Ammon's horn (tissue), 1 donor: ENCODE results near the gene ABHD6.
A peak's percentile ranks its signal among the peaks of the same experiment; 100 is the strongest.
"Not testable (repeated sequence)": the region's sequence is repeated elsewhere in the genome, so short reads cannot be mapped to it uniquely, and the experiment has no call there.

Experiments used
- DNase-seq: peaks from one replicate; pipeline ENCODE4 v3.0.0-alpha.2; 2016; ENCODE audit warnings: low spot score

The ABHD6 gene

DNA sequence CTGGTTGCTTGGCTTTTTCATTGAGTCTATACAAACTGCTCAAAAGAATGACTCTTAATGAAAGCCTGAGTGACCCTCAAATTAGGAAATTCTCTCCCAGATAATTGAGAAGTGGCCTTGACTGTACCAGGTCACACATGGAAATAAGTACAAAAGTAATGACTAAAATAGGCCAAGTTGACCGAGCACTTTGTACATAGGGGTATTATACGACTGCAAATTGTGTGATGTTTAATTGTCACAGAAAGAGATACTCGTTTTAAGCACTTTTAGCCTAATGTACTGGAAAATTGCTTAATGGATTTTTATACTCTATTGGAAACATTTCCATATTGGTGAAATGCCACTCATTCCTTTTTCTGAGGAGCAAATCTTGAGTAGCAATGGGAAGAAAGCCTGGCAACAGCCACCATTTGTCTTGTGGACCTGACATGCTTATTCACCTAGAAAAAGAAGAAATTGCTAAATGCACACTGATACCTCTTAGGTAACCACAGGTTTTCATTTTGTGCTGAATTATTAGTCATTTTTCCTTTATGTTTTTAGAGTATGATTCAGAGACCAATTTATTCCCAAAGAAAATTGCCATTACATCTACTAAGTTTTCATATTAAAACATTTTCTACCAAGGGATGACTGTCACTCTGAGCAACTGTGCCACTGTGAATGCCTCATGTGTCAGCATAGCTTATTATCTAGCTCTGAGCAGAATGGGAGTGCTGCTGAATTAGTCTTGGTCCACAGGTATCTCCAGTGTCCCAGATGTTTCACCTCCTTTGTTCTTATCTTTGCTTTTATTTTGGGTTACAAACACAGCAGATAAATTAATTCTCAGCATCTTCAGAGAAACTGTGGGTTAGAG is 86.2 kb downstream of the ABHD6 start:
- DNase-seq: no peak

DNA sequence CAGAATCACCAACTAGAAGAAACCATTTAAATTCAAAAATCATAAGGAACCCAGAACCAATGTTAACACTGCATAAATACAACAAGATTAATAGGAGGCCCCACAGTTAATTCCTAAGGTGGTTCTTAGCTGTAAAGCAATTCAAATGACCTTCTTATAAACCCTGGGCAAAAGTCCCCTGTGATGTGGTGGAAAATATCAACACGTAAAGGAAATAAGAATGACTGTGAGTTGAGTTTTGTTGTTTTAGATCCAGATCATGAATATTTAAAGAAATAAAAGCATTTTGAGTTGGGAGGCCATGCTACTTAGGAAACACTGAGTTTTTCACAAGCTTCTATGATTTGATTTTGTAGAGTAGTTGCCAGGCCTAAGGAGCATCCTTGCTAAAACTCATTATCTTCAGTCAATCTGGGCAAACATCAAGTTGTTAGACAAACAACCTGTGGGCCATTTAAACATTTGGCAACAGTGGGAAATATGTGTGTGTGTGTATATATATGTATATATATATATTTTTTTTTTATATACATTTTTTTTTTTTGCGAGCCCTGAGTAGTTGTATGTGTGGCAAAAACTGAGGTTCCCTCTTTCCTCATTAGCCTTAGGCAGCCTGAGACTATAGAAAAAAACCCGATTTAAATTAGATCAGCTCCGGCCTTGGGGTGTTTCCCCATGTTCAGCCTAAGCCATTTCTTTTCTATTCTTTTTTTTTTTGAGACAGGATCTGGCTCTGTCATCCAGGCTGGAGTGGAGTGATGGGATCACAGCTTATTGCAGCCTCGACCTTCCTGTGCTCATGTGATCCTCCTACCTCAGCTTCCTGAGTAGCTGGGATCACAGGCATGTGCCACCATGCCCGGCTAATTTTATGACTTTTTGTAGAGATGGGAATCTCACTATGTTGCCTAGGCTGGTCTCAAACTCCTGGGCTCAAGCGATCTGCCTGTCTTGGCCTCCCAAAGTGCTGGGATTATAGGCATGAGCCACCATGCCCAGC is 87.1 kb downstream of the ABHD6 start:
- no peak for DNase-seq

DNA sequence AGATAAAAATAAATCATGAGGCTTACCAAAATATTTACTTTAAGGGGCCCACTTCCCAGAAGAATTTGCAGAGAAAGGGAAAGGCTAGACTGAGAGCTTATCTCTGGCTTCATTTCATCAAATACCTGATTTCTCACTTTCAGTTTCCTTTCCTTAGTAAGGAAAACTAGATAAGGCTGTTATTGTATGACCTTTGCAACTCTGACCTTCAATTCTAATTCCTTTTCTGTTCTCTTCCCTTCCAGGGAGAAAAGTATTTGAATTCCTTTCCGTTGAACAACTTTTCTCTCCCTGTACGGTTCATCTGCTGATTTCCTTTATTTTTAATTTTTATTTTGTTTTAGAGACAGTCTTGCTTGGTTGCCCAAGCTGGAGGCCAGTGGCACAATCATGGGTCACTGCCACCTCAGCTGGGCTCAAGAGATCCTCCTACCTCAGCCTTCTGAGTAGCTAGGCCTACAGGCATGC is 88.0 kb downstream of the ABHD6 start:
- no peak for DNase-seq

DNA sequence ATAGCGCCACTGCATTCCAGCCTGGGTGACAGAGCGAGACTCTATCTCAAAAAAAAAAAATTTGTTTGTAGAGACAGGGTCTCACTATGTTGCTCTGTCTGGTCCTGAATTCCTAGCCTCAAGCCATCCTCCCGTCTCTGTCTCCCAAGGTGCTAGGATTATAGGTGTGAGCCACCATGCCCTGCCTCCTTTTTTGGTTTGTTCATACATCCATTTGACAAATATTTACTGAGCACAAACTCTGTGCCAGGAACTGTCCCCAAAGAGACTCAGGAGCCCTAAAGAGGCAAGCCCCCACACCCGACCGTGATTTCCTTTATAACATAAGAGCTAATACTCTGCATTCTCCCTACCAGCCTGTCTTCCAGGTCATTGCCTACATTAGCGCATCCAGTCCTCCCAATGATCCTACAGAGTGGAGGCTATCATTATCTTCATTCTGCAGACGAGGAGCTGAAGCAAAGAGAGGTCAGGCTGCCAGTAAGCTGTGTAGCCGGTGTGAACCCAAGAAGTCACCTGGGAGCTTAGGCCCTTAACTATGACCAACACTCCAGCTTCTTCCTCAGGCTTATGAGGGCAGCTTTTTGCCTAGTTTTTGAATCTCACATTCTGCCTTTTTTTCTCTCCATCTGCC is 88.8 kb downstream of the ABHD6 start:
- DNase-seq: no peak

DNA sequence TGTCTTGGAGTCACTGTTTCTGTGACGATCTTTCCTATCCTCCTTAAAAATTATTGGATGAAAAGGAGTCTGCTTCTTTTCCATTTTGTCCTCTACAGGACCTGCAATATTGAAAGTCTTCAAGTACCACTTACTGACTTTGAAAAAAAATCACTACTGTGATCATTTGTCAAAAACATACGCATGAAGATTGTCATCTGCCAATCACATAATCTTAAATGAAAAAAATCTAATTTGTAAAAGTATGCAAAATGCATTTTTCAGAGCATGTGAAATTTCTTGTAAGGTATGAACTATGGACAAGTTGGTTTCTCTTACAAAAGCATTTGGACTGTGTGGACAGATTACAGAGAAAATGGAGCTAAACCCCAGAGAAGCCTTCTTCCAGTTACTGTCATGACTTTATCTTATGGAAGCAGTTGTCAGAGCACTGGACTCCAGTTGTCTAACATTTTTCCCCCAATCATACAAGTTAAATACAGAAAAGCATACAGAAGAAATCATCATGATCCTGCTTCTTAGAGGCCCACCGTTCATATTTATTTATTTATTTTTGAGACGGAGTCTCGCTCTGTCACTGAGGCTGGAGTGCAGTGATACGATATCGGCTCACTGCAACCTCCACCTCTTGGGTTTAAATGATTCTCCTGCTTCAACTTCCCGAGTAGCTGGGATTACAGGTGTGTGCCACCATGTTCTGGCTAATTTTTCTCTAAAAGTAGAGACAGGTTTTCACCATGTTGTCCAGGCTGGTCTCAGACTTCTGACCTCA is 91.7 kb downstream of the ABHD6 start:
- DNase-seq: no peak

DNA sequence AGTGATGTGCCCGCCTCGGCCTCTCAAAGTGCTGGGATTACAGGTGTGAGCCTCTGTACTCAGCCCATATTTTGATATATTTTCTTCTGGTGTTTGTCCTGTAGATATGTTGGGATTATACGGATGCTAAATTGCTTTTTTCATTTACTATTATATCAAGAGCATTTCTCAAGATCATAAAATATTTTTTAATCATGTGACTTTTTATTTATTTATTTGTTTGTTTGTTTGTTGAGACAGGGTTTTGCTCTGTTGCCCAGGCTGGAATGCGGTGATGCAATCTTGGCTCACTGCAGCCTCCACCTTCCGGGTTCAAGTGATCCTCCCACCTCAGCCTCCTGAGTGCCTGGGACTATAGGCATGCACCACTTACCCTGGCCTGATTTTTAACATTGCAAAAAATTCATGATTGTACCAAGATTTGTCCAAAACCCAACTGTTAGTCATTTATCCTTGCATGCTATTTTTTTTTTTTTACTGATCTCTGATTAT is 92.4 kb downstream of the ABHD6 start:
- DNase-seq: no peak

DNA sequence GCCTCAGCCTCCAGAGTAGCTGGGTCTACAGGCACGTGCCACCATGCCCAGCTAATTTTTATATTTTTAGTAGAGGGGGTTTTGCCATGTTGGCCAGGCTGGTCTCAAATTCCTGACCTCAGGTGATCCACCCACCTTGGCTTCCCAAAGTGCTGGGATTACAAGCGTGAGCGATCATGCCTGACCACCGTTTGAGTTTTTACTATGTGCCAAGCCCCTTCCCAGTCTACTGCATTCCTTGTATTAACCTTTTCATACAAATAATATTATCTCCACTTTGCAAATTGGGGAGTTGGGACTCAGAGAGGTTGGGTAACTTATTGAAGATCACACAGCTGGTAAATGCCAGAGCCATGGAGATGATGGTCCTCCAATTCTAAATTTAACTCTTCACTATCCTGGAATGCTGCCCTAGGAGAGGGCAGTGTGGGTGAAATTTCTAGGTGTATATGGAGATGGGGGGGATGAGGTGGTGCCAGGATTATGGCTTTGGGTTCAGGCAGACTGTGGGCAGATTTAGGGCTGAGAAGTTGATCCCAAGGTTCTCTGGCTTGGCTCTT is 94.1 kb downstream of the ABHD6 start:
- no peak for DNase-seq

DNA sequence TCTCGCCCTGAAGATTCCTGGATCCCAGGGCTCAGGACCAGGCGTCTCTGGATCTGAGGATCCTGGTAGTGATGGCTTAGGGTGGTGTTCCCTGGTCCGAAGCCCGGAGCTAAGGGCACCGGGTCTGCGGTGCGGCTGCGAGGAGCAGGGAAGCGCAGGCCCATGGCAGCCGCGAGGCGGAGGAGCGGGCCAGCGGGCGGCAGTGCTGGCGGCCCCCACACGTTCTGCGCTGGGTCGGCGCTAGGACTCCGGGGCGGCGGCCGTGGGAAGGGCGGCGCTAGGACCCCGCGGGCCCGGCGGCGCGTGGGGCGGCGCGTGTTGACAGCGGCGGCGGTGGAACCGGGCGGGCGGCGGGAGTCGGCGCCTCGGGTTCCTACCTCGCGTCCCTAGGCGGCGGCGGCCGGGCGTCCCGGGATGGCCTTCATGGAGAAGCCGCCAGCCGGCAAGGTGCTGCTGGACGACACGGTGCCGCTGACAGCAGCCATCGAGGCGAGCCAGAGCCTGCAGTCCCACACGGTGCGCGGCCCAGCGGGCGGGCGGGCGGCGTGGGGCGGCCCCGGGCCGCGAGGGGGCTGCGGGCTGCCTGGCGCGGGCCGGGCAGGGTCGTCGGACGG is 95.1 kb downstream of the ABHD6 start, which contains the start of gene PXK:
TSS of gene PXK (plus strand) at position 318 of the 614 bp plus-strand sequence. CDS start at position 415, 97 bp downstream.
- DNase-seq: peak; percentile 88

DNA sequence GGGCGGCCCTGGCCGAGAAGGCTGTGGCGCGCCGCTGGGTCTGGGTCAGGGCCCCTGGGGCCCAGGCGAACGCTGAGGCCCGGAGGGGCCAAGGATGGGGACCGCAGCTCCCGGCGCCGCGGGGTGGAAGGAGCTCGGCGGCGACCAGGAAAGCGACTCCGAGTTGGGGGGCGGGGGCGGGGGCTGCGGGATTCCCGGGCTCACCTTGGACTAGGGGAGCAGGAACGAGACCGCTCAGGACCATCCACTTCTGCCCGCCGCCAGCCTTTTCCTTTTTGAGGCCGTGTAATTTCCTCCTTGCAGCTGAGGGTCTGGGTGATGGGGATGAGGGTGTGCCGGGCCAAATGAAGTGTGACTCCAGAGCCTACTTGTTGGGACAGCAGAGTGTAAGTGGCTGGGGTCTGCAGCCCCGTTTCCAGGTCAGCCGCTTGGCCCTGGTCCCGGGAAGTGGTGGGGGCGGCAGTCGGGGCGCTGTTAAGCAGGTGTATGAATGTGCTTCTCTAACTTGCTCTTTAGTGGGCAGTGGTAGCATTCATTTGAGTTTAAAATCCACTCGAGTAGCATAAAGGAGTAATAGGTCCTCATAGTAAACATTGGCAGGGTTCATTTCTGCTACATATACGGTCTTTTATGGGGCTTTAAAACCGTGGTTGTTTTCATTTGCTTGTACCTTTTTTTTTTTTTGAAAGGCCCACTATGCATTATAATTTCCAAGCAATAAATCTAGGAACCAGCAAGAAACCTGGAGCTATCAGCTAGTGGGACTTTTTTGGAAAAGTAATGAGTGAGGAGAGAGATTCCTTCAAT is 95.8 kb downstream of the ABHD6 start:
- peak; percentile 57 for DNase-seq

DNA sequence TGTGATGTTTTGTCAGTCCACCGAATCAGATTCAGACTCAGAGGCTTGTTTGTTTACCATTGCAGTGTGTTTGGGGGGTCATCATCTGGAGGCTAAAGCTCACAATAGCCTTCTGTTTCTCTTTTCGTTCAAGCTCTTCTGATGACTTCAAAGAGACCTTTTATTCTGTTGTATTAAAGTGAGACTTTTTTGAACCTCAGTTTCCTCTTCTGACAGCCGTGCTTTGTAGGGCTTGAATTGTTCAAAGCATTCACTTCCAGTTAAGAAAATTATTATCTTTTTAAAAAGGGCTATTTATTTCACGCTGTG is 96.4 kb downstream of the ABHD6 start:
- DNase-seq: peak; percentile 89

DNA sequence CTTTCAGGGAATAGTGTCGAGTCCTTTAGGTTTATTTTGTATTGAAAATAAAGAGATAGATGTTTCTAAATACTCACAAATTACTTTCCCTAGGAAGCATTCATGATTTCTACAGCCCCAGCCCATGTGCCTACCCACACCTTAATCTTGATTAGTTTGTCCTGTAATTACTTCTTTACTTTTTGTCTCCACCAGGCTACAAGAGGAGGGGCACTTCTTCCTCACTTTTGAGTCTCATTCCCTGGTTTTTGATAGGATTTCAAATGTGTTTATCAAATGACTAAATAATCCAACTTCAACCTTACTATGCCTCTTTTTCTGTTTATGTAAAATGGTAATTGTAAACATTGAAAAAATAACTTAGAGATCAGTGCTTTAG is 96.9 kb downstream of the ABHD6 start:
- DNase-seq: no peak

DNA sequence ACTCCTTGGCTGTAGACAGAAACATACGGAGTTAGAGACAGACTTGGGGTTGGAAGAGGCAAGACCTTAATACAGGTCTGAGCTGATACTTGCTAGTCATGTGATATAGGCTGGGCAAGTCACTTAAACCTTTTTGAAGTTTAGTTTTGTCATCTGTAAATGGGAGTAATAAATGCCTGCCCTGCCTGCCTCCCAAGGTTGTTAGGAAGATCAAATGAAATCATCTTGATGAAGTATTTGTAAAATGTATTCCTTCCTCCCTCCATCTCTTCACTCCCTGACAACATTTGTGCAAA is 98.0 kb downstream of the ABHD6 start:
- no peak for DNase-seq

DNA sequence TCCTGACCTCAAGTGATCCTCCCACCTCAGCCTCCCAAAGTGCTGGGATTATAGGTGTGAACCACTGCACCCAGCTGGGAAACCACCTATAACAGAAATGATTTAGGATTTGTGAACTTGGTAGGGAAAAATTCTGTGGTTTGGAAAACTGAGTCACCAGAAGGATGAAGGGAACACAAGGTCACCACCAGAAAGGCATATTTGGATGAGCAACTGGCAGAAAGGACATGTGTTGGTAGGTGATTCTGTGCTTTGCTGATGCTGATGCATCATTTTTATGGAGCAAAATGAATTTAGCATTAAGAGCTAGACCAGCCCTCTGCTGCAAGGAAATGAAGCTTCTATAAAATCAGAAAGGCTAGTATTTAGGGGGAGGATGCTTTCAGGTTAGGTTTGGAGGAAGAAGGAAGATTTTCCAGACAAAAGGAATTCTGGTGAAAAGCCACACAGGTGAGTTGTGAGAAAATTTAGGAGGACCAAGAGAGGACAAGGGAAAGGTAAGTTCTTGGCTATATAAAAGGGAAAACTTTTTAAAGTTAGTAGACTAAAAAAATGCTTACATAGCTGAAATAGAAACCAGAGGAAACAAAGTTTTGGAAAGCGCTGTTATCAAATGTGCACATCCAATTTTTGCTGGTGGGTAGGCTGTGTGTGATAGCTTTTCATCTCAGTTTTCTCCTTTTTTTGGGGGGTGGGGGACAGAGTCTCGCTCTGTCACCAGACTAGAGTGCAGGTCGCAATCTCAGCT is 98.7 kb downstream of the ABHD6 start:
- no peak for DNase-seq

DNA sequence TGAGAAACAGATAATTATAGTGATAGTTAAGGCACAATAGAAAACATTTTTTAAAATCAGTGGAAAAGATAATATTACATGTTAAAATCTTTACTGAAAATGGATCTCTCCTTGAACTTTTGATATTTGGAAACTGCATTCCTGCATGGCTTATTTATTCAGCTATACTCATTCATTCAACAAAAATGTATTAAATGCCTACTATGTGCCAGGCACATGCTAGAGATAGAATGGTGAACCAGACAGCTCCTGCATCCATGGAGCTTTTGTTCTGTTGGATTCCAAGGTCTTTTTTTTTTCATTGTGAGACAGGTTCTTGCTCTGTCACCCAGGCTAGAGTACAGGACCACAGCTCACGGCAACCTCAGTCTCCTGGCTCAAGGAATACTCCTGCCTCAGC is 99.6 kb downstream of the ABHD6 start:
- DNase-seq: no peak

DNA sequence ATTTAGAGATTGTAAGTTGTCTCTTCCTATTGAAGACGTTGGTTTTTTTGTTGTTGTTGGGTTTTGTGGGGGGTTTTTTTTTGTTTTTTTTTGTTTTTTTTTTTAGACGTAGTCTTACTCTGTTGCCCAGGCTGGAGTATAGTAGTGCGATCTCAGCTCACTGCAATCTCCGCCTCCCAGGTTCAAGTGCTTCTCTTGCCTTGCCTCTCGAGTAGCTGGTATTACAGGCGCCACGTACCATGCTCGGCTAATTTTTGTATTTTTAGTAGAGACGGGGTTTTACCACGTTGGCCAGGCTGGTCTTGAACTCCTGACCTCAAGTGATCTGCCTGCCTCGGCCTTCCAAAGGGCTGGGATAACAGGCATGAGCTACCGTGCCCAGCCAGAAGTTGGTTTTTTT is 101.6 kb downstream of the ABHD6 start:
- not testable (repeated sequence) for DNase-seq

DNA sequence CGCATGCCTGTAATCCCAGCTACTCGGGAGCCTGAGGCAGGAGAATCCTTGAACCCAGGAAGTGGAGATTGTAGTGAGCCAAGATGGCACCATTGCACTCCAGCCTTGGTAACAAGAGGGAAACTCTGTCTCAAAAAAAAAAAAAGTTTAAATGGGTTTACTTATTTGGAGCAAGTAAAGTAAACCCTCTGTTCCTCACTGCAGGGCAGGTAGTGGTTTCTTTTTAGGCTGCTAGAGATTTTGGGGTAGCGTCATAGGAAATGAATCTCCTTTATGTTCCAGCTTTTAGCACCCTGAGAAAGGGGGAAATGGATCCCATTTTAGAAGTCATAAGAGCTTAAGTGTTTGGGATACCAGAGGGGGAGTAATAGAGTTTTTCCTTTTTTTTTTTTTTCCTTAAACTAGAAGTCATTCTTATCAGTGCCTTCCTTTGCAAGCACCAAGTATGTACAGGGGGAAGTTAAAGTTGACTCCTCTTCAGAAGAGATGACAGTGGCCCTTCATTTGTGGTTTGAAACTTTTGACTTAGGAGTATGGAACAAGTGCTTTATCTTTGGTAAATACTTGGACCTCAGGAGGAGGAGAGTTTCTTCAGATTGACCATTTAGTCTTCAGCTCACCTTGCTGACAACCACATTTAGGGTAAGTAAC is 103.1 kb downstream of the ABHD6 start:
- DNase-seq: no peak

DNA sequence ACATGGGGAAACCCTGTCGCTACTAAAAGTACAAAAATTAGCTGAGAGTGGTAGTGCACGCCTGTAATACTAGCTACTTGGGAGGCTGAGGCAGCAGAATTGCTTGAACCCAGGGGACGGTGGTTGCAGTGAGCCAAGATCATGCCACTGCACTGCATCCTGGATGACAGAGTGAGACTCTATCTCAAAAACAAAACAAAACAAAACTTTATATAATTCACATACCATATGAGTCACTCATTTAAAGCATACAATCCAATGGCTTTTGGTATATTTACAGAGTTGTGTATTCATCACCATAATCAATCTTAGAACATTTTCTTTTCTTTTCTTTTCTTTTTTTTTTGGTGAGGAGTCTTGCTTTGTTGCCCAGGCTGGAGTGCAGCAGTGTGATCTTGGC is 103.8 kb downstream of the ABHD6 start:
- DNase-seq: no peak

DNA sequence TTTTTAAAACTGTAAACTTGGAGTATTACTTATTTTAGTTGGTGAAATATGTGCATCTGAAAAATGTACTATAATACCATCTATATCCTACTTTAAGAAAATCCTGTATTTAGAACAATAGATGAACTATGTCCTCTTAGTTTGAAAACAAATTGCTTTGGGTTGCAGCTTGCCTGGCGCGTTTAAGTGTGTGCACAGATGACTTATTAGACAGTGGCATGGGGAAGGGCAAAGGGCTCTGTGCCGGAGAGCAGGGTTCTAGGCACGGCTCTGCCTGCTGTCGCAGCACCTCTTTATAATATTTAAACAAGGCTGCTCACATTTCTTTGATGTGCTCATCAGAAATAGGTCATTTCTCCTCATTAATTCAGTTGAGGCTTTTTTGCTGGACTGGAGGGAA is 105.1 kb downstream of the ABHD6 start:
- DNase-seq: peak; percentile 50
